GM19023 (cell line): Measurements from ENCODE around the gene BICD2.

ENCODE experiments used
- ATAC-seq: cut with Tn5 transposase; IDR thresholded peaks from one replicate; pipeline ENCODE4 v1.9.1; 2021; ENCODE audit warnings: mild to moderate bottlenecking, moderate library complexity; ENCODE audit not compliant: unreplicated experiment

Gene BICD2

GRCh38 chr9:92671323-92671722 is 93.3 kb downstream of the BICD2 start:
- ATAC-seq = no peak

DNA sequence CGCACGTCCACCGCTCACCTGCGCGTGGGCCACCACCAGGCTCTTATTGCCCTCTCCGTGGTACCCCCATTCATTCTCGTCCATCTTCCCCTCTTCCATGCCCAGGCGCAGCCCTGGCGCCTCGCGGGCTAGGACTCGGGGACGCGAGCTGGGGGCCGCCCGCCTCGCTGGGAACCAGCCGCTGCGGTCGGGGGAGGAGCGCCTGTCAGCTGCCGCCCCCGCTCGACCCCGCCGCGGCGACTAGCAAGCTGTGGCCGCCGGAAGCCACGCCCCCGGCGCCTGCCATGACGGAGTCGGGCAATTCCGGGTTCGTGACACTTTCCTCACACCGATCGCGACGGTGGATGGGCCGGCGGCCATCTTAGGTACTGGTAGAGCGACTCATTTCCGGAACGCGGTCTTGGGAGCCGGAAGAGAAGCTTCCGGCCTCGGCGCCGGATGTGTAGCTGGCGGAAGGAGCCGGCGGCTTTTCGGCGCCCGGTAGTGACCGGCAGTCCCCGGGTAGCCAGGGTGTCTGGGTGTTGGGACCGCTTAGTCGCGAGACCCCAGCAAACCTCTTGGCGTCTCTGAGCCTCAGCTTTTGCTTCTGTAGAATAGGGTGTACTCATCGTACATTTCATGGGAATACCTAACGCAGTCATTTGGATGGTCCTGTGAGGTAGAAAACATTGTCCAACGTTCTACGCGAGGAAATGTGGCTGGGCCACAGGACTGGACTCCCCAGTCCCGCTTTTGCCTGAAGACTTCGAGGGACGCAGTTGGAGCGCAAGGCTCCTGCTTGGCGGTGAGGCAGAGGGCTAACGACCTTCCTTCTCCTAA is 94.5 kb downstream of the BICD2 start, which contains the start of gene IPPK:
Gene IPPK (minus strand): TSS at position 242 of the 819 bp plus-strand sequence. CDS start 143 bp downstream, at position 99.
- ATAC-seq = peak; percentile 91

DNA sequence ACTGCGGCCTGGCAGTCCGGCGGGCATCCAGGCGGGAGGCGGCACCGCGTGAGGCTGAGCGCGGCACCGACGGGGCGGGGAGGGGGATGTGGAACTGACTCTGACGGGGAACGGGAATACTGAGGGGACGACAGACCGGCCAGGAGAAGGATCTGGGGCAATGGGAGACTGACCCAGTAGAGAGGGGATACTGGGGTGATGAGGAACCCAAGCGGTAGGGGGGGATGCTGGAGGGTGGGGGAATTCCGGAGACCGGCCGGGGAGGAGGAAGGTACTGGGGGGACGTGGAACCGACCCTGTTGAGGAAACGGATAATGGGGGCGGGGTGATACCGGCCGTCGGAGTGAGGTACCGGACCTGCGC is 95.1 kb downstream of the BICD2 start:
- ATAC-seq = peak; percentile 8

- no peak for ATAC-seq
Observed at GRCh38 chr9:92668746-92669526, 95.7 kb downstream of the BICD2 start.

DNA sequence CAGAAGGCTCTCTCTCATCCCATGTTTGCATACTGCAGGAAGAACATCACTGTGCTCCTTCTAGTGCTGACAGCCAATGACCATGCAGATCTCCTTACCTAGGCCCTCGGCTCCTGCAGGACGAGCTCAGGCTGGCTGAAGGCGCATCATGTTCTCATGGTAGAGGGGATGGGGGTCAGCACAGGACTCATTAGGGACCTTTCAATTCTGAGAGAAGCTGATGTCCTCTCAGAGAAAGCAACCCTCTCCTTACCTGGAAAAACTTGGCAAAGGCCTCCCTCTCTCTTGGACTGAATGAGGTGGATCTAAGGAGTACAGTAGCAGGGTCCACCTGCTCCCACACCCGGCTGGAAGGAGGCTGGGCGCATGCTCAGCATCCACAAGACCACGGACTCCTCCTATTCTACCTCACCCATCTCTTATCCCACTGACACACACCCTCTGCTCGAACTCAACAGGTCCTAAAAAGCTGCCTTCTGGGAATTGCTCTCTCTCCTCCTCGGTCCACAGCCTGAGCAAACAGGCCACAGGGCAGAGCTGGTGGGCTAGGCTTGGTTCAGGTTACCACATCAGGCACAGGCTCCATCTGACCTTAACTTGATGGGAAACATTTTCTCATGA is 97.6 kb downstream of the BICD2 start:
- ATAC-seq = no peak

GRCh38 chr9:92666236-92666635 is 98.4 kb downstream of the BICD2 start:
- no peak for ATAC-seq

DNA sequence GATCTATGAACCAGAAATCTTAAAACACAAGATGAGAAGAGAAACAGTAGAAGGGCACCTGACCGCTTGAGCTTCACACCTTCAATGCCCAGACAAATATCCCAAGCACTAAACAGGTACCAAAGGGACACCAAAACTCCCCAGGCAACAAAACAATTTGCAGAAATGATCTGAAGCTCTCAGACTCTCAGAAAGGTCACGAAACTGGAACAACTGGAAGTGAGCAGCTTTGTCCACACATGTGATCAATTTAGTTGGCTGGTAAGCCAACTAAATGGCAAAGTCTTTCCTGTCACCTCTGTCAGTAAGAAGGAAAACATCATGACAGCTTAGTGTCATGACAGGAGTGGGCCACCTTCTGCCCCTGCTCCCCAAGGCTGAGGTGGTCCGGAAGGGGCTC is 98.8 kb downstream of the BICD2 start:
- no peak for ATAC-seq

DNA sequence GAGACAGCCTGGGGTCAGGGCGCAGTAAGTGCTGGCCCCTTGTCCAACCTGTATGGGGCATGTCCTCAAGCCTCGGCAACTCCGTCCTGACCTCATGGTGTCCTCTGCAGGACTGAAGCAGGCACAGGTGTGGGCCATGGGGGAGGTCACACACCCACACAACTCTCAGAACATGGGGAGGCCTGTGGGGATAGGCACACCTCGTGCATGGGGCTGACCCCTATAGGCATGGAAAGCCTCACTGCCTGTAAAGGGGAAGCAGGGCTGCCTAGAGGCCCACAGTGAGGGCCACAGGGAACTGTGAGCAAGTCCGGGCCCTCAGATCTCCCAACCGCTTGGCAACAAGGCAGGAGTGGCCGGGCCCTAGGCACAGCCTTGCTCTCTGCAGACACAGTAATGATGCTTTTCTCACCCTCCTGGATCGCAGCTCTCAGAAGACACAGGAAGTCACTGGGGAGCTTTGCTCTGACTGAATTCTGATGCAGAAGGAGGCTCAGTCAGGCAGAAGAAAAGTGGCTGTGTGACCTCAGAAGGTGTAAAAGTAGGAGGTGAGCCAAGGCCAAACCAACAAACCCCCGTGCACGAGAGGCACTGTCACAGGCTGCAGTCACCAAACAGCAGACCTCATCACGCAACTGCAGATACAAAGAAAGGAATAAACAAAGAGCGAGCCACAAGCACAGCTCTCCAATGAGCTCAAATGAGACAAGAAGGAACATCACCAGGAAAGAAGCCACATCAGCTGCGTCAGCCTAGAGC is 100.1 kb downstream of the BICD2 start:
- ATAC-seq = no peak

GRCh38 chr9:92663951-92664350 is 100.7 kb downstream of the BICD2 start:
- ATAC-seq = no peak

GRCh38 chr9:92663126-92663525 is 101.5 kb downstream of the BICD2 start:
- ATAC-seq = no peak

GRCh38 chr9:92661743-92662142 is 102.9 kb downstream of the BICD2 start:
- no peak for ATAC-seq
